ENCODE results near the gene CNTN1. TPM values are rescaled to one million over a fixed set of nuclear protein-coding genes. Genes with fewer than 3 reads are reported as not detected.

CNTN1 gene
- polyA plus RNA-seq, 1 donor = 35.7 TPM

- no peak for DNase-seq
These were observed 277.6 kb downstream of the CNTN1 start for GRCh38 chr12:40969796-40970195.

- no peak for DNase-seq
These were observed 278.2 kb downstream of the CNTN1 start for GRCh38 chr12:40970320-40970907.

GRCh38 chr12:40971911-40972310 lies 279.7 kb downstream of the CNTN1 start:
- DNase-seq = no peak

- no peak for DNase-seq
These were observed 284.3 kb downstream of the CNTN1 start for GRCh38 chr12:40976546-40976945.

- no peak for DNase-seq
These were observed 288.3 kb downstream of the CNTN1 start for GRCh38 chr12:40980427-40980961.

GRCh38 chr12:40986001-40986400 lies 293.8 kb downstream of the CNTN1 start:
- no peak for DNase-seq

GRCh38 chr12:40988355-40988754 lies 296.1 kb downstream of the CNTN1 start:
- DNase-seq = no peak

- no peak for DNase-seq
These were observed 296.6 kb downstream of the CNTN1 start for GRCh38 chr12:40988824-40989223.

- DNase-seq = no peak
These were observed 297.5 kb downstream of the CNTN1 start for GRCh38 chr12:40989785-40990184.

GRCh38 chr12:40992158-40992557 lies 299.9 kb downstream of the CNTN1 start:
- no peak for DNase-seq

- DNase-seq = no peak
These were observed 300.4 kb downstream of the CNTN1 start for GRCh38 chr12:40992674-40993073.

- no peak for DNase-seq
These were observed 300.9 kb downstream of the CNTN1 start for GRCh38 chr12:40993158-40993557.

- no peak for DNase-seq
These were observed 303.9 kb downstream of the CNTN1 start for GRCh38 chr12:40996091-40996490.

- DNase-seq = peak; percentile 37
These were observed 307.0 kb downstream of the CNTN1 start for GRCh38 chr12:40999210-40999609.

GRCh38 chr12:41008472-41008871 lies 316.2 kb downstream of the CNTN1 start:
- no peak for DNase-seq

- no peak for DNase-seq
These were observed 319.7 kb downstream of the CNTN1 start for GRCh38 chr12:41011939-41012338.

GRCh38 chr12:41013881-41014642 lies 321.8 kb downstream of the CNTN1 start:
- DNase-seq = no peak

GRCh38 chr12:41014643-41015020 lies 322.4 kb downstream of the CNTN1 start:
- no peak for DNase-seq

GRCh38 chr12:41018010-41018409 lies 325.8 kb downstream of the CNTN1 start:
- no peak for DNase-seq

- DNase-seq = no peak
These were observed 327.2 kb downstream of the CNTN1 start for GRCh38 chr12:41019461-41019860.

GRCh38 chr12:41023836-41024235 lies 331.6 kb downstream of the CNTN1 start:
- DNase-seq = no peak

GRCh38 chr12:41026151-41026550 lies 333.9 kb downstream of the CNTN1 start:
- DNase-seq = no peak

- DNase-seq = no peak
These were observed 340.1 kb downstream of the CNTN1 start for GRCh38 chr12:41032386-41032785.

- no peak for DNase-seq
These were observed 342.4 kb downstream of the CNTN1 start for GRCh38 chr12:41034686-41035085.

Measured in left kidney (tissue), 2 donors.